ENCODE results near the gene SND1. TPM values are rescaled to one million over a fixed set of nuclear protein-coding genes. Genes with fewer than 3 reads are reported as not detected.

The SND1 gene
- total and polyA plus RNA-seq, 2 donors (not counting 3 experiments of a cell fraction or from before 2014, with no cell fraction given): 116 to 249 TPM

GRCh38 chr7:127741764-127742375 is 89.9 kb downstream of the SND1 start:
- no peak for FAIRE-seq
- peaks cover 12% of the 10 kb centered on the region for H4K20me1 ChIP-seq (replicated peaks; ENCODE audit: control insufficient read depth, extremely low read depth, insufficient read depth, low read length)
- H3K27ac ChIP-seq (ENCODE audit: insufficient read depth, low read depth, low read length): no peak overlapping the region
- POLR2A ChIA-PET: no interaction called here
- H3K79me2 ChIP-seq (ENCODE audit: control insufficient read depth, insufficient read depth, low read length): peaks cover 80% of the 10 kb centered on the region
- no peak for TF ChIP-seq FOS (IDR thresholded peaks at IDR 0.05; ENCODE audit: borderline replicate concordance, insufficient read depth, low read length)
- TF ChIP-seq POLR2AphosphoS5 (IDR thresholded peaks at IDR 0.05; ENCODE audit: insufficient read depth, low read depth, low read length): no peak
- no peak for TF ChIP-seq EZH2 (IDR thresholded peaks at IDR 0.05; ENCODE audit: borderline replicate concordance, low read depth, low read length, severe bottlenecking)
- no peak for TF ChIP-seq POLR2A (IDR thresholded peaks at IDR 0.05; ENCODE audit: low read depth, low read length)
- no peak for TF ChIP-seq GATA2 (IDR thresholded peaks at IDR 0.05; ENCODE audit: insufficient read depth, insufficient read length, low read depth, low read length)
- dilution Hi-C loops (cut with MboI; ENCODE audit: extremely low pct_ligation_motif_present, low sequenced_read_pairs) (no loop called here), intact Hi-C loops (cut with micrococcal nuclease) (no loop called here)
- H2AFZ ChIP-seq (ENCODE audit: low read depth, low read length): no peak overlapping the region
- H3K36me3 ChIP-seq (ENCODE audit: control insufficient read depth in 2 of 2, extremely low read depth in 1 of 2, insufficient read depth in 2 of 2, low read length in 2 of 2): peaks cover 0 to 2% of the 10 kb centered on the region in 2 experiments
- BruUV-seq (replicated peaks): no TSS peak
- no peaks in the 10 kb centered on the region for H3K27me3 ChIP-seq (ENCODE audit: control insufficient read depth in 2 of 2, insufficient read depth in 2 of 2, low read length in 2 of 2)
- no peak overlapping the region for H3K4me2 ChIP-seq (ENCODE audit: insufficient read depth, low read length)
- no peaks in the 10 kb centered on the region for H3K9me3 ChIP-seq (replicated peaks; ENCODE audit: control insufficient read depth, insufficient read depth, low read length)
- CTCF ChIA-PET: interaction anchor here (0.8 to 1.3 kb wide), 2 partner anchors 14 to 16 kb away, joined by 3 read pairs; no protein-coding TSS in a partner anchor
- no peaks in the 10 kb centered on the region for H3K4me1 ChIP-seq (ENCODE audit: control insufficient read depth, extremely low read depth, insufficient read depth, low read length)
- H3K9ac ChIP-seq (replicated peaks; ENCODE audit: extremely low read depth, insufficient read depth, low read length): no peak overlapping the region
- H3K9me1 ChIP-seq (replicated peaks; ENCODE audit: control insufficient read depth, extremely low read depth, insufficient read depth, low read length): no peaks in the 10 kb centered on the region
- no peak overlapping the region for H3K4me3 ChIP-seq (replicated peaks in 1 of 3; ENCODE audit: insufficient read depth in 1 of 3, low read depth in 1 of 3, low read length in 3 of 3)
- peak; percentile 29 for DNase-seq (ENCODE audit: low read depth, low spot score)

DNA sequence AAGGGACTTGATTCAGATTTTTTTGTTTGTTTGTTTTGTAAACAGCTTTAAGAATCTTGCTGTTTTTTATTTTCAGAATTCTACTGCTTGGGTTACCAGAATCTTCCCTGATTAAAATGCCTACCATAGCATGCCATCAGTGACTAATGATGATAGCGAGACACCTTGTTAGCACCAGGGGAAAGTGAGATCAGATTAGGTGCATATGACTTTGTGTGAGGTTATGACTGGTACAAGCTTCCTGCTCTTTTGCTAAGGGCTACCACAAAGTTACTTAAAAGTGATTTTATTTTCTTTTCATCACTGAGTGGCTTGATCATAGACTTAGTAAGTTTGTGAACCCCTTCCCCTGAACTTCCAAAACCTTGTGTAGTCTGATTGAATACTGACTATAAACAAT is 93.5 kb downstream of the SND1 start:
- Histone ChIP-seq H3K9me1 (replicated peaks; ENCODE audit: control insufficient read depth, extremely low read depth, insufficient read depth, low read length) (no peaks in the 10 kb centered on the region), H3K79me2 (ENCODE audit: control insufficient read depth, insufficient read depth, low read length) (peaks cover 90% of the 10 kb centered on the region), H3K27me3 (ENCODE audit: control insufficient read depth in 2 of 2, insufficient read depth in 2 of 2, low read length in 2 of 2) (no peaks in the 10 kb centered on the region), H3K4me1 (ENCODE audit: control insufficient read depth, extremely low read depth, insufficient read depth, low read length) (no peaks in the 10 kb centered on the region), H3K27ac (ENCODE audit: insufficient read depth, low read depth, low read length) (no peak overlapping the region), H2AFZ (ENCODE audit: low read depth, low read length) (no peak overlapping the region), H3K9ac (replicated peaks; ENCODE audit: extremely low read depth, insufficient read depth, low read length) (no peak overlapping the region), H4K20me1 (replicated peaks; ENCODE audit: control insufficient read depth, extremely low read depth, insufficient read depth, low read length) (peaks cover 18% of the 10 kb centered on the region), H3K4me3 (replicated peaks in 1 of 3; ENCODE audit: insufficient read depth in 1 of 3, low read depth in 1 of 3, low read length in 3 of 3) (no peak overlapping the region), H3K36me3 (ENCODE audit: control insufficient read depth in 2 of 2, extremely low read depth in 1 of 2, insufficient read depth in 2 of 2, low read length in 2 of 2) (peaks cover 0 to 2% of the 10 kb centered on the region in 2 experiments), H3K4me2 (ENCODE audit: insufficient read depth, low read length) (no peak overlapping the region), H3K9me3 (replicated peaks; ENCODE audit: control insufficient read depth, insufficient read depth, low read length) (no peaks in the 10 kb centered on the region)
- no TSS peak for BruUV-seq (replicated peaks)
- no peak for TF ChIP-seq EZH2 (IDR thresholded peaks at IDR 0.05; ENCODE audit: borderline replicate concordance, low read depth, low read length, severe bottlenecking)
- no peak for TF ChIP-seq FOS (IDR thresholded peaks at IDR 0.05; ENCODE audit: borderline replicate concordance, insufficient read depth, low read length)
- TF ChIP-seq, protein P1, sequence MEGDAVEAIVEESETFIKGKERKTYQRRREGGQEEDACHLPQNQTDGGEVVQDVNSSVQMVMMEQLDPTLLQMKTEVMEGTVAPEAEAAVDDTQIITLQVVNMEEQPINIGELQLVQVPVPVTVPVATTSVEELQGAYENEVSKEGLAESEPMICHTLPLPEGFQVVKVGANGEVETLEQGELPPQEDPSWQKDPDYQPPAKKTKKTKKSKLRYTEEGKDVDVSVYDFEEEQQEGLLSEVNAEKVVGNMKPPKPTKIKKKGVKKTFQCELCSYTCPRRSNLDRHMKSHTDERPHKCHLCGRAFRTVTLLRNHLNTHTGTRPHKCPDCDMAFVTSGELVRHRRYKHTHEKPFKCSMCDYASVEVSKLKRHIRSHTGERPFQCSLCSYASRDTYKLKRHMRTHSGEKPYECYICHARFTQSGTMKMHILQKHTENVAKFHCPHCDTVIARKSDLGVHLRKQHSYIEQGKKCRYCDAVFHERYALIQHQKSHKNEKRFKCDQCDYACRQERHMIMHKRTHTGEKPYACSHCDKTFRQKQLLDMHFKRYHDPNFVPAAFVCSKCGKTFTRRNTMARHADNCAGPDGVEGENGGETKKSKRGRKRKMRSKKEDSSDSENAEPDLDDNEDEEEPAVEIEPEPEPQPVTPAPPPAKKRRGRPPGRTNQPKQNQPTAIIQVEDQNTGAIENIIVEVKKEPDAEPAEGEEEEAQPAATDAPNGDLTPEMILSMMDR (IDR thresholded peaks at IDR 0.05; ENCODE audit: extremely low read depth in 1 of 2, insufficient read depth in 1 of 2, low read depth in 1 of 2, low read length in 2 of 2): no peak
- no peak for TF ChIP-seq MYC (IDR thresholded peaks at IDR 0.05; ENCODE audit: low read depth, low read length)
- no peak for TF ChIP-seq POLR2A (IDR thresholded peaks at IDR 0.05; ENCODE audit: low read depth, low read length)
- TF ChIP-seq, protein P2, sequence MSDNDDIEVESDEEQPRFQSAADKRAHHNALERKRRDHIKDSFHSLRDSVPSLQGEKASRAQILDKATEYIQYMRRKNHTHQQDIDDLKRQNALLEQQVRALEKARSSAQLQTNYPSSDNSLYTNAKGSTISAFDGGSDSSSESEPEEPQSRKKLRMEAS (IDR thresholded peaks at IDR 0.05; ENCODE audit: insufficient read depth, insufficient read length): no peak
- no peak for TF ChIP-seq JUN (IDR thresholded peaks at IDR 0.05; ENCODE audit: borderline replicate concordance, insufficient read depth, insufficient read length, low read depth)
- no peak for TF ChIP-seq GATA2 (IDR thresholded peaks at IDR 0.05; ENCODE audit: insufficient read depth, insufficient read length, low read depth, low read length)
- no peak for TF ChIP-seq POLR2AphosphoS5 (IDR thresholded peaks at IDR 0.05; ENCODE audit: insufficient read depth, low read depth, low read length)
- dilution Hi-C loops (cut with MboI; ENCODE audit: extremely low pct_ligation_motif_present, low sequenced_read_pairs): no loop called here
- FAIRE-seq: no peak
- no peak for DNase-seq (ENCODE audit: low read depth, low spot score)
- ChIA-PET CTCF (no interaction called here), POLR2A (no interaction called here)
- intact Hi-C loops (cut with micrococcal nuclease): no loop called here

Measured in endothelial cell of umbilical vein (primary cell).